ENCODE measurements around the gene RSPH4A.

Gene RSPH4A

GRCh38 chr6:116572162-116572561 lies 44.1 kb upstream of the RSPH4A start:
- peak overlapping the region; percentile 94 for H3K27ac ChIP-seq
- H3K27me3 ChIP-seq (ENCODE audit: insufficient read depth, low read depth, severe bottlenecking), result no peaks in the 10 kb centered on the region
- TF ChIP-seq CTCF (IDR thresholded peaks at IDR 0.05; ENCODE audit: low read depth, low read length), result no peak
- H3K36me3 ChIP-seq, result peaks cover 39% of the 10 kb centered on the region
- peak; percentile 45 for DNase-seq
- H3K4me3 ChIP-seq (ENCODE audit: low read depth, low read length), result peak overlapping the region; percentile 79
- H3K9me3 ChIP-seq (ENCODE audit: severe bottlenecking), result no peaks in the 10 kb centered on the region

- no peak for DNase-seq
These were observed 41.1 kb upstream of the RSPH4A start for GRCh38 chr6:116575227-116575626.

GRCh38 chr6:116577486-116577885 lies 38.8 kb upstream of the RSPH4A start:
- H3K36me3 ChIP-seq, result peaks cover 73% of the 10 kb centered on the region

More at GRCh38 chr6:116575227-116575626, 41.1 kb upstream of the RSPH4A start:
- Histone ChIP-seq H3K36me3 (peaks cover 66% of the 10 kb centered on the region), H3K4me3 (ENCODE audit: low read depth, low read length) (no peak overlapping the region), H3K27ac (no peak overlapping the region), H3K9me3 (ENCODE audit: severe bottlenecking) (no peaks in the 10 kb centered on the region), H3K27me3 (ENCODE audit: insufficient read depth, low read depth, severe bottlenecking) (no peaks in the 10 kb centered on the region)
- TF ChIP-seq CTCF (IDR thresholded peaks at IDR 0.05; ENCODE audit: low read depth, low read length), result no peak

GRCh38 chr6:116578335-116578734 lies 37.9 kb upstream of the RSPH4A start:
- H3K27me3 ChIP-seq (ENCODE audit: insufficient read depth, low read depth, severe bottlenecking), result no peaks in the 10 kb centered on the region
- peaks cover 72% of the 10 kb centered on the region for H3K36me3 ChIP-seq
- H3K4me3 ChIP-seq (ENCODE audit: low read depth, low read length), result no peak overlapping the region
- no peak for TF ChIP-seq CTCF (IDR thresholded peaks at IDR 0.05; ENCODE audit: low read depth, low read length)
- H3K27ac ChIP-seq, result no peak overlapping the region
- no peaks in the 10 kb centered on the region for H3K9me3 ChIP-seq (ENCODE audit: severe bottlenecking)
- DNase-seq, result no peak

More at GRCh38 chr6:116577486-116577885, 38.8 kb upstream of the RSPH4A start:
- H3K27ac ChIP-seq, result no peak overlapping the region
- TF ChIP-seq CTCF (IDR thresholded peaks at IDR 0.05; ENCODE audit: low read depth, low read length), result no peak
- H3K9me3 ChIP-seq (ENCODE audit: severe bottlenecking), result no peaks in the 10 kb centered on the region
- no peaks in the 10 kb centered on the region for H3K27me3 ChIP-seq (ENCODE audit: insufficient read depth, low read depth, severe bottlenecking)
- H3K4me3 ChIP-seq (ENCODE audit: low read depth, low read length), result no peak overlapping the region
- DNase-seq, result no peak

GRCh38 chr6:116579143-116579542 lies 37.1 kb upstream of the RSPH4A start:
- no peak for DNase-seq
- TF ChIP-seq CTCF (IDR thresholded peaks at IDR 0.05; ENCODE audit: low read depth, low read length), result no peak
- H3K27ac ChIP-seq, result no peak overlapping the region
- no peak overlapping the region for H3K4me3 ChIP-seq (ENCODE audit: low read depth, low read length)
- no peaks in the 10 kb centered on the region for H3K9me3 ChIP-seq (ENCODE audit: severe bottlenecking)
- H3K36me3 ChIP-seq, result peaks cover 72% of the 10 kb centered on the region
- H3K27me3 ChIP-seq (ENCODE audit: insufficient read depth, low read depth, severe bottlenecking), result no peaks in the 10 kb centered on the region

- Histone ChIP-seq H3K27me3 (ENCODE audit: insufficient read depth, low read depth, severe bottlenecking) (no peaks in the 10 kb centered on the region), H3K27ac (no peak overlapping the region), H3K36me3 (peaks cover 73% of the 10 kb centered on the region), H3K9me3 (ENCODE audit: severe bottlenecking) (no peaks in the 10 kb centered on the region), H3K4me3 (ENCODE audit: low read depth, low read length) (no peak overlapping the region)
- DNase-seq, result no peak
- no peak for TF ChIP-seq CTCF (IDR thresholded peaks at IDR 0.05; ENCODE audit: low read depth, low read length)
These were observed 36.1 kb upstream of the RSPH4A start for GRCh38 chr6:116580198-116580597.

Measured in WERI-Rb-1 (cell line).